ENCODE measurements around the gene ZNF287.

ZNF287 gene

DNA sequence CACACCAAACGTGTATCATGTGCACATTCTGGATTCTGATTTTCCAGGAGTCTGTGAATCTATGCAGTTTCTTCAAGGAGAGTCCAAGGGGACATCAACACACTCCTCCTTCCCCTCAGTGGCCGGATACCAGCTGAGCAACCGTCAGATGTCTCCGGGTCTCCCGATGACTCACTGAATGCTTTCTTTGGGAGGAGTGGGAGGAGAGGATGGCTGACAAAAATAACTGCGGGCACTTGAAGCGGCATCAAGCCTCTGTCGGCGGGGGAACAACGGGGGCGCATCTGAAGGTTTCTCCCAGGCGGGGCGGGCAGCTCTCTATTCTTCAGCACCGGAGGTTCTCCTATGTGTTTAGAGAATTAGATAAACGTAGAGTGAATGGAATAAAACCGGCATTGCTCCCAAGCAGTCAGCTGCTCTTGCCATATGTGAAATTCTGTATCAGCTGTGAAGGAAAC lies 52.4 kb downstream of the ZNF287 start:
- no peak for DNase-seq (ENCODE audit: low read depth)

DNA sequence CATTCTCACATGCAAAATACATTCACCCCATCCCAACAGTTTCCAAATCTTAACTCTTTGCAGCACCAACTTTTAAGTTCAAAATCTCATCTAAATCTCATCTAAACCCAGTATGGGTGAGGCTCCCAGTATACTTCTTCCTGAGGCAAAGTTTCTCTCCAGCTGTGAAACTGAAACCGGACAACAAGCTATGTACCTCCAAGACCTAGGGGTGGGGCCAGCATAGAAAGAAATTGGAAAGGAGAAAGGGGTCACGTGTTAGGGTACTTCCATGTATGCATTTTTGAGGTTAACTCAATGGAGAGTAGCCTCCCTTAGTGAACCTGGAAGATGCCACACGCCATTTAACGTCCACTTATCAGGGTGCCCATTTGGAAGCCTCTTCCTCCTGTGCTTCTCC lies 53.1 kb downstream of the ZNF287 start:
- DNase-seq (ENCODE audit: low read depth): no peak

DNA sequence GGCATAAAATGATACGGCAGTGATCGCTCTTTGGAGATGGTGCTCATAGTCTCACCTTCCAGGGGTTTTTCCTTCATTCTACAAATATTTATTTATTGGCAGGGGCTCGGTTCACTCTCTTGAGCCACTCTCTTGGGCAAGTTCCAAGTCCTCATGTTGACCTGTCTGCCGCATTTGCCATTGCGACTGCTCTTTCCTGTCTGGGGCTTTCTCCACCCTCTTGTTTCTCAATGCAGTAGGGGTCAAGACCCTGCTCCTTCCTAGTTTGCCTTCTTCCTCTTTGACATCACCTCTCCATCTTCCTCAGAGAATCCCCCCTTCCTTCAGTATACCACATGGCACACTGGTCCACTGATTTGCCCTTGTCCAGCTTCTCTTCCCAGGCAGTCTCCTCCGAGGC lies 55.1 kb downstream of the ZNF287 start:
- DNase-seq (ENCODE audit: low read depth): no peak

DNA sequence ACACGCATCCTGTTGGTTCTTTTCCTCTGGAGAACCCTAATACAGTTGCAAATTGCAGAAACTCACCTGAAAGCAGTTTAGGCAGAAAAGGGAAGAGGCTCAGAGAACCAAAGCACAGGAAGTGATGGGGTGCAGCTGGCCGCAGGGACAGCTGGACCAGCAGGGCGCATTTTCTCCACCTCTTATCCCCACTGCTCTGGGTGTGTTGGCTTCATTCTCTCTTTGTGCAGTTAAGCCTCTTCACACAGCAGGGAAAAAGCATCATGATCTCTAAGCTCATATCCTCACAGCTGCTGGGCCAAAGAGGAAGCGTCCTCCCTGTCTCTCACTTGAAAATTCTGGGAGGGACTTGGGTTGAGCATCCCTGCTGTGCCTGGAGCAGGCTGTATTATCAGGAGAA lies 57.0 kb downstream of the ZNF287 start:
- no peak for DNase-seq (ENCODE audit: low read depth)

DNA sequence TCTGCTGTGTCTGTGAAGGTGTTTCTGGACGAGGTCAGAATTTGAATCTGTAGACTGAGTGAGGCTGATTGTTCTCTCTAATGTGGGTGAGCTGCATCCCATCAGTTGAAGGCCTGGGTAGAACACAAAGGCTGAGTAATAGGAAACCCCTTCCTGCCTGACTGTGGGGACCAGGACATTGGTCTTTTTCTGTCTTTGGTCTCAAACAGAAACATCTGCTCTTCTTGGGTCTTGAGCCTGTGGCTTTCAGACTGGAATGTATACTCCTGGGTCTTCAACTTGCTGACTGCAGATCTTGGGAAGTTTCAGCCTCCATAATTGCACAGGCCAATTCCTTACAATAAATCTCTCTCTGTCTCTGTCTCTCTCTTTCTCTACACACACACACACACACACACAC lies 57.4 kb downstream of the ZNF287 start:
- no peak for DNase-seq (ENCODE audit: low read depth)

DNA sequence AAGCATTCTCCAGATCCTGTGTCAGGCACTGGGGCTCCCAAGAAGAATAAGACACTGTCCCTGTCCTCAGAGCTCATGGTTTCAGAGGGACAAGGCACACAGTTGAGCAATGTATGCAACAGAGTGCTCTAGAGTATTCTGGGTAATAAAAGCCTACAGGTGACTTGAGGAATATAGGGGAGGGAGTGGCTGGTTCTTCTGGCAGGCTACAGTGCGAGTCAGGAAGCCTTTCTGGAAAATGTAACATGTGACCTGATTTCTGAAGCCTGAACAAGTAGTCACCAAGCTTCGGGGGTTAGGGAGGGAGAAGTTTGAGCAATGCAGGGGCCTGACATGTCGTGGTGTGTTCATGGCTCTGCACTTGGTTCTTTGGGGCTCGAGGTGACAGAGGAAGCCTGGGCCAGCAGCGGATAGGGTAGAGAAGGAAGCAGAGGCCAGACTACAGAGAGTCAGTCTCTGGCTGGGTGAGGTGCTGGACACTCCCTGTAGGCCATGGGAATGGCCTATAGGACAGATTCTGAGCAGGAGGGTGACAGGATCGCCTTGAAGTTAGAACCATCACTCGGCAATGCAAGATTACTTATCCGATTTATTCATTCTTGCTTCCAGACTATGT lies 61.0 kb downstream of the ZNF287 start:
- DNase-seq (ENCODE audit: low read depth): no peak

DNA sequence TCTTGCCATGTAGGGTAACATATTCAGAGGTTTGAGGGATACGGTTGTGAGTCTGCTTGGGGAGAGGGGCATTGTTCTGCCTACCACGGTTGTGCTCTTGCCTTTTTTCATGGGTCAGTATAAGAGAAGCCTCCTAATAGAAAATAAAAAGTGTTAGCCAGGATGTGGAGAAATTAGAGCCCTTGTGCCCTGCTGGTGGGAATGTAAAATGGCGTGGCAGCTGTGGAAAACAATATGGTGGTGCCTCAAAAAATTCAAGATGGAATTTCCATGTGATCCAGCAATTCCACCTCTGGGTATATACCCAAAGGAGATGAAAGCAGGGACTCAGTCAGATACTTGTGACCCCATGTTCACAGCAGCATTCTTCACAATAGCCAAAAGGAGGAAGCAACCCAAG lies 62.8 kb downstream of the ZNF287 start:
- DNase-seq (ENCODE audit: low read depth): no peak

DNA sequence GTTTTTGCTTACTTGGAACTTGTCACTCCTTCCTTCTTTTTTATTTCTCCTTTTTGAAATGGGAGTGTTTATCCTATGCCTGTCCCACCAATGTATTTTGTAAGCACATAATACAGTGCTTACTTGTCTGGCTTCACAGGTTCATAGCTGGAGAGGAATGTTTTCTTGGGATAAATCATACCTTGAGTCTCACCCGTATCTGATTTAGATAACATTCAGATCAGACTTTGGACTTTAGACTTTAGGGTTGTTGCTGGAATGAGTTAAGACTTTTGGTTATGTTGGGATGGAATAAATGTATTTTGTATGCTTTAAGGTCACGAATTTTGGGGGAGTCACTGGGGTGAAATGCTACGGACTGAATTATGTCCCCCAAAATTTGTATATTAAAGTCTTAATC lies 64.0 kb downstream of the ZNF287 start:
- no peak for DNase-seq (ENCODE audit: low read depth)

Data from stimulated activated CD8-positive, alpha-beta memory T cell treated with anti-CD3 and anti-CD28 coated beads, Interleukin-4, amount 100 ng/mL, for 24 hours (primary cell).